Measurements from ENCODE around the gene POC1A.

The POC1A gene

DNA sequence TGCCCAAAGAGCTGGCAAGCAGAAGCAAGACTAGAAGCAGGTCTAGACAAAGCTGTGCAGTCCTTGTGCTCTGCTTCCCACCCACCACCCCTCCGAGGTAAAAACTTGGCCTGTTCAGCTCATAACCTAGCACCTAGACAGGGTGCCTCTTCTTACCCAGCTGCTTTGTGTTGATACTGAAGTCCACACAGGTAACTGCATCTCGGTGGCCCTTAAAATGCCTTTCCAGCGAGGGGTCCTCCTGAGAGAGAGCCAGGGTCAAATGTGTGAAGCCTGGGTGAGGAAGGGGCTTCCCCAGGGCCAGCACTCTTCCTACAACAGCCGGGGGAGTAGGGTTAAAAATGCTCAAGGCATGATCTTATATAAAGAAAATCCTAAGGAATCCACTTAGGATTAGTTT, 3.4 kb downstream of the POC1A start:
- DNase-seq (ENCODE audit: low read depth) = no peak

DNA sequence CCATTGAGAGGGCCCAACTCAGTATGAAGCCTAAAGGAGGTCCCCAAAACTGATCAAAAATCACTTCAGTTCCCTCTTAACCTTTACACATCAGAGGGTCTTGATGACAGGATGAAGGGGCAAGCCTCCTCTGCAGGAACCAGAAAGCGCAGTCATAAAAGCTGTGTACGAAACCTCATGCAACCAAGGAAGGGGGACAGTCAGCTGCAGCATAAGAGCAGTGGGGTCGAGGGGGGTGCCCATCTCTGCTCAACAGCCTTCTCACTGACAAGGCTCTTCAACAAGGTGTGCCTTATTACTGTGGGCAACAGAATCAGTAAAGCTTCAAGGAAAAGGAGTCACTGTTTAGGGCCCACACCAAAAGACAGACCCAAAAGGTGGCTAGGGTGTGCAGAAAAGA, 3.9 kb downstream of the POC1A start:
- no peak for DNase-seq (ENCODE audit: low read depth)

DNA sequence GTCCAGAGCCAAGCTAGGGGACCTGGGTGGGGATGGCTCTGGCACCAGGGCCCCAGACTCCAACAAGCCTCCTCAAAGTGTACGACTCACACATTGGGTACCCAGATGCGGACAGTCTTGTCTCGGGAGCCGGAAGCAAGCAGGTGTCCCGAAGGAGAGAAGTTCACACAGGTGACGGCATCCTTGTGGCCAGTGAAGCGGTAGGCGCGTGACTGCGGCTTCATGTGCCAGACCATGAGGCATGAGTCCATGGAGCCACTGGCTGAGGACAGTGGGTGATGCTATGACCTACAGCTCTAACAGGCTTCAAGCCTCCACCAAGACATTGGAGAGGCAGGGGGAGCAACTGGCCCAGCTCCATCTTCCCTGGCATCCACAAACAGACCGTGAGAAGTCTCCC, 4.5 kb downstream of the POC1A start:
- DNase-seq (ENCODE audit: low read depth) = no peak

DNA sequence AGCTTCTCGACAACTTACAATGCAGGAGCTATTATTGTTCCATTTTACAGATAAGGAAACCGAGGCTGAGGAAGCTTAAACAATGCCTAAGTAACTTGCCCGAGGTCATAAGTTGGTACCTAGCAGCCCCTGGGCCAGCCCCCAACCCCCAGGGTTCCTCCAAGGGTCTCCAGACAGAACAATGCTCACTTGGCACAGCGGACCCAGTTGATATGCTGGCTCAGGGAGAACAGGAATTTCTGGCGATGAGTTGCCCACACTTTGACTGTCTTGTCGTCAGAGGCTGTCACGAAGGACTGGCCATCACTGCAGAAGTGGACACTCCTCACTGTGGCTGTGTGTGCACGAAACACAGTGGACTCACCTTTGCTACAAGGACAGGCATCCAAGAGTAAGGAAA, 5.2 kb downstream of the POC1A start:
- DNase-seq (ENCODE audit: low read depth) = no peak

DNA sequence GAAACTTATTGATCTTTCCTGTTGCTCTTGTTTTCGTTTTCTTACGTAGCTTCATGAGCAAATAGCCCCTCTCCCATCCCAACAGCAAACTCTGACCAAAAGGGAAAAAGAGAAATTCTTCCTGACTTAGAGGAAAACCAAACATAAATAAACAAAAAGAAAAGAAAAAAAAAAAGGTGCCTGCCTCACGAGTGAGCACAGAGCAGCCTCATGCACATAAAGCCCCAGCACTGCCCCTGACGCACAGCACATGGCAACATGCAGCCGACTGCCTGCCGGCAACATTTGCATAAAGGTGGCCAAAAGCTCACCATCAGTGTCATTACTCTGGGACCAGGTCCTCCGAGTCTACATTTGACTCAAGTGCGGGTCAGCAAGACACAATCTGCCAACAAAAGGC, 6.4 kb downstream of the POC1A start:
- DNase-seq (ENCODE audit: low read depth) = no peak

DNA sequence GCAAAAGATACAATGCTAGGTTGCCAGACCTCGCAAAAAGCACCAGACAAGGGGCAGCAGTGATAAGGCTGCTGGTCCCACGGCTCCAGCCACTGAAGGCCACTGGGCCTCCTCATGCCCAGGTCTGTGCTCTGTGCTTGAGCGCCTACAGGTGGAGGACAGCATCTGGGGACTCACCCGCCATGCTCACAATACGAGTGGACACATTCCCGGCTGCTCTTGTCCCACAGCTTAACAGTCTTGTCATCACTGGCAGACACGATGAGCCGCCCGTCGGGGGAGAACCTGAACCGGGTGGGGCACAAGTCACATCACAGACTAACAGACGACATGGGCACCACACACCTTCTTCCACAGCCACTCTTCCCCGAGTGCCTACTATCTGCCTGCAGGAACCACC, 7.4 kb downstream of the POC1A start:
- DNase-seq (ENCODE audit: low read depth) = no peak

DNA sequence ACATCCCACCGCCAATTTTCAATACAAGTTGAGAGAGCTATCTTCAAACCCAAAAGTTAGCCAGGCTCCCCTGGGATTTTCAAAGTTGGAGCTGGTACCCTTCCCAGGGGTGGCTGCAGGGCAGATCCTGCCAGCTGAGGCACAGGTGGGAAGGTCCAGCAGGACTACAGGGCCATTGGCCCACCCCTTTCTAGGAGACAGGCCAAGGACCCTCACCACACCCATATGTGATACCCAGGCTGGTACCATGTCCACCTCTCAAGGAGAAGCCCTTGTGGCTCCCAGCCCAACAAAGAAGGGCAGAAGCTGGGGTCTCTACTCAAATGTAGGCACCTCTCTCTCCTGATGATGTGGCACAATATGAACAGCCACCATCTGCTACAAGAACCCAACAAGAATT, 8.0 kb downstream of the POC1A start:
- no peak for DNase-seq (ENCODE audit: low read depth)

DNA sequence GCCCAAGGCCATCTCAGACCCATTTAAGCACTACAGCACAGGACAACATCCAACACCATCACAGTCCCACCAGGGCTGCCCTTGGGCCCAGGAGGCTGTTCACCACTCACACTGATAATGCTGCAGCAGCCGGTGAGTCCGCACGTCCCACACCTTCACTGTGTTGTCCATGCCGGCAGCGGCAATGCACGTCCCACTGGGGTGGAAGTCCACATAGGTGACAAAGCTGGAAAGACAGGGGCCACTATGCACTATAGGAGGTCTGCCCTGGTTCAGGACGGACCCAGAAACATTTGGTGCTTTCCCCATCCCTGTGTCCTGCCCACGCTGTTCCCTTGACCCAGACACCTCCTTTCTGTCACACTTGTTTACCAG, 8.5 kb downstream of the POC1A start:
- no peak for DNase-seq (ENCODE audit: low read depth)

DNA sequence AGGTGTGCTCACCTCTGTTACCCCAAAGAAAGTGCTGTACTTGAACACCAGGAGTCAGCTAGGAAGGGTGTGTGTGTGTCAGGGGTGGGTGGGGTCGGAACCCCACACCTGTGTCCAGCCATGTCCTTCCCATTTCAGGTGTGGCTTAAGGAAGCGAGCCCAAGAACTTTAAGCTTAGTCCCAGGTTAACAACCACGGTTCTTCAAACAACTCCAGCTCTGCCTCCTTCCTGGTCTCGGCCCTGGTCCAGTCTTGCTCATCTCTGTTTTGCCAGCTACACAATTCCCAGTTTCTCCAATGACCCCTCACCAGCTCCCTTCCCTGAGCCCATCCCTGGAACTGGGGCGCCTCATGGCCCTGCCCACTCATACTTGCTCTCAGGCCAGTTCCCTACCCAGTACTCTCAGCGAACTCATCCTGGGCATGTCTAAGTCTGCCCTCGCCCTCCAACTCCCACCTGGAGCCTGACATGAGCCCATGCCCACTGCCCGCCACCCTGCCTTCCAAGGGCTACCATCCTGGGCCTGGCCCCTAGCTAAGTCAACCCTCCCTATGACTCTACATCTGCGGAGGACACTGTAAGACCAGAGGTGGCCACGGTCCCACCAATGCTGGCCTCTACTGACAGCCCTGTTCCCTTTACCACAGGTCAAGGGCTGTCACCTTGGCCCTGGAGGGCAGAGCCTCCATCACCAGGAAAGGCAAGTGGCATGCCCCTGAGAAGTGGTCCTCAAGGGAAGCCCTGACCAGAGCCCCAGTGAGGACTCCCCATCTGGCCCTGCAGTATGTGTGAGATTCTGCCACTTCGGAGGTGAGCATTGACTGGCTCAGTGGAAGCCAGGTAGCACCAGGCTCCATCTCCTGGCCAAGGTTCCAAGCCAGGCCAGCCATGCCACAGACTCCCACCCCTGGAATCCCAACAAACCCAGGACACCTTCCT, 9.2 kb downstream of the POC1A start:
- no peak for DNase-seq (ENCODE audit: low read depth)

DNA sequence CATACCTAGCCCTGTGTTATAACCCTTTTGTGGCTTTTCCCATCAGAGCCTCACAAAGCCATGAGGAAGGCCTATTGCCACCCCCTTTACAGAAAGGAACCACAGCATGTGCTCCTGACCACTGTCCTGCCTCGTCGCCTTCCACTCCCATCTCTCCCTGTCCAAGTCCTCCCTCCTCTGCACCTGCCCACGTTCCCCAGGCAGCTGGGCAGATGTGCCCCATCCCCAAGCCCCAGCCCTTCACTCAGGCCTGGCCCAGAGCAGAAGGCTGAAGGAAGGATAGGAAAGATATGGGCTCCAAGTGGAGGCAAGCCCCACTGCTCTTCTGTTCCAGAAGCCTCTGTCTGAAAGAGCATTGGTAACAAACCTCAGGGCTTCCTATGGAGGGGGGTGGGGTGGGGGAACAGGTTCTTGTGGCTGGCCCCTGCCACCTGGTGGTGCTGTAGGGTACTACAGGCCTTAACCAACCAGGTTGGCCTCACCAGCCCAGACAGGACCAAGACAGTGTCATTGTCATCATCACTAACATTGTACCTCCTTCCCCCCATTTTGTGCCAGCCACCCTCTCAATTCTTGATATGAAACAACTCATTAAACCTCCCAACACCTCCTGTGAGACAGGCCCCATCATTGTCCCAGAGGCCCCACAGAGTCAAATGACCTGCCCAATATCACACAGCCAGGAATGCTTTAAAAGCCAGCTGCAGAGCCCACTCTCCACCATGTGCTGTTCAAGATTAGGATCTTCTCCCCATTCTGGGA, 10.0 kb downstream of the POC1A start:
- DNase-seq (ENCODE audit: low read depth) = peak; percentile 74

DNA sequence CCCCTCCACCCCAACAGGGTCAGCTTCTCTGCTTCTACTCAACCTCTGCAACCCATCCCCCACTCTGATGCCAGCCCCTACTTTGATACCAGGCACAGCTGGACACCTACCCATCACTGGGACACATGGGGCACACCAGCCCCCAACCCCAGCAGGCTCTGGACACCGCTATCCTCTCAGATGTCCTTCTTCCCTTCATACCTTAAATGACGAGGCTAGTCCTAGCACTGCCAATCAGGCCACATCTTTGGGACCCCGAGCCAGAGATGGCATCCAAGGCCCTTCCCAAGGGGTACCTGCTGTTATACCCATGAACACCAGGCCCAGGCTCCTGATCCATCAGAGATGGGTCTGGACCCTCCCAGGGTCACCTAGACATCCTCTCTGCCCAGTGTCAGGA, 10.6 kb downstream of the POC1A start:
- no peak for DNase-seq (ENCODE audit: low read depth)

DNA sequence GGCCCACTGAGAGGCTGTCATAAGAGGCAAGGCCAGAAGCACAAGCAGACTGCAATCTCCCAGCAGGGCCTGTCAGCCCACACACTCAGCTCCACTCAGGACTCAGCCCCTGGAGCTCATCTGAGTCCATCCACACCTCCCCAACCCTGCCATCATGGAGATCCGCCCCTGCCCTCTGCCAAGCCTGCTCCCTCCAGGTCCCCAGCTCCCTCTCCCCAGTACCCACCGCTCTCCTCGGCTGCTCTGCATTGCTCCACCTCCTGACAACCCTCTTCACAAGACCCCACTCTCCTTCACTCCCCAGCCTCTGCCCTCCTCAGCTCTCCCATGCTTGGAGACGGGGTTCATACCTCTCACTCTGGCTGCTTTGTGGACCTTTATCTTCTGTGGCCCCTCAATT, 11.1 kb downstream of the POC1A start:
- DNase-seq (ENCODE audit: low read depth) = no peak

DNA sequence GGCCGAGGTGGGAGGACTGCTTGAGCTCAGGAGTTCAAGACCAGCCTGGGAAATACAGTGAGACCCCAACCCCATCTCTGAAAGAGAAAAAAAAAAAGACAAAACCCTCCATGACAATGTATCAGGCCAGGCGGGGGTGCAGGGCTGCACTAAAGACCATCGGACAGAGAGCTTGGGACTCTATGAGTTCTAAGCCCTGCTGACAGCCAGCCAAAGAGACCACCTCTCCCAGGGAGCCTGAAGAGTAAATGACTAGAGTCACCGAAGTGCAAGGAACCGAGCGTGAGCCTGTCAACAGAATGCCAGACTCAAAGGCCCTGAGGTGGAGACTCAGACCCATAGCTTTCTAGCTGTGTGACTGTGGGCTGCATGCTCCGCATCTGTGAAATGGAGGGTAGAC, 12.5 kb downstream of the POC1A start:
- no peak for DNase-seq (ENCODE audit: low read depth)

DNA sequence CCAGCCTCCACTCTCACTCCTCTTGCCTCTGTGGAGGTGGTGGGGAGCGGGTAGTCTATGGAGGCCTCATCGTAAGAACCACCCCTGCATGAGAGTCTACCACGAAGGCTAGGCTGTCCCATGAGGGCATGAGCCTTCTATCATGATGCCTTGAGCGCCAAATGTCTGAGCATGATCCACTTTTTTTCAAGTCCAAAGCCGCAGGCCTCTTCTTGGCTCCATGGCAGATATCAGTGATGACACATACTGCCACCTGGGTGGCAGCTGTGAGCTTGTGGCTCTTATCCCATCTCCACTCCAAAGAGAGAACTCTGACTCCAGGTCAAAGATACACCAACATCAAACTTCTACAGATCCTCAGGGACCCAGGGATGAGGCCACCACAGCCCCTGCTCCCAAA, 13.5 kb downstream of the POC1A start:
- DNase-seq (ENCODE audit: low read depth) = no peak

DNA sequence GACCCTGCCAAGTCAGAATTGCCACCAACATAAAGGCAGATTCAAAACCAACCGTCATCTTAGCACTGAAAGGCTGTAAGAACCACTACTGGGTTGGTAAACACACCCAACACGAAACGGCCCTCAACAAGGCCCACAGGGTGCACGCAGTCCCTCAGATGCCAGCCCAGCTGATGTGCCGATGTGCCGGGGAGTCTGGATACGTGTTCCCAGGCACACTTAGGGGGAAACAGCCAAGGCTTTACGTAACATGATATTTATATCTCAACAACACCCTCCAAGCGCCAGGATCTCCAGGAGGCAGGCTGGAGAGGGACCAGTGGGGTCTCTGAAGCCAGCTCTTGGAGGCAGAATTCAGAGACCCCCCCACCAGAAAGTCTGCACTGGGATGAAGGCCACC, 14.2 kb downstream of the POC1A start:
- DNase-seq (ENCODE audit: low read depth) = no peak

DNA sequence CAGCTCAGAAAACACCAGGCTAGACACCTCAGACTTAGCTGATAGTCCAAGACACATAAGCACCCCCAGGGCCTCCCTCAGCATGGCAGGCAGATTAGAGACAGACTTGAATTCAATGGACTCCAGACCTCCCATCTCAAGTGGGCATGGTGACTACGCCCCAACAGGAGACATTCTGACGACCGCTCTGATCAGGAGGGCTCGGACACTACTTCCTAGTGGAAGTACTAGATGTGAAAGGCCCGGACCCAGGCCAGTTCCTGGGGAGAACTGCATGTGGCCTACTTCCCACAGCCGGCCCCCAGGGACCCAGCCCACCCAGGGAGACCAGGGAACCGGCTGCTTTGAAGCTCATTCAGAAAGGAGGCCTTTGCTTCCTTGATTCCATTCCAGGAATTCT, 16.9 kb downstream of the POC1A start:
- DNase-seq (ENCODE audit: low read depth) = no peak

DNA sequence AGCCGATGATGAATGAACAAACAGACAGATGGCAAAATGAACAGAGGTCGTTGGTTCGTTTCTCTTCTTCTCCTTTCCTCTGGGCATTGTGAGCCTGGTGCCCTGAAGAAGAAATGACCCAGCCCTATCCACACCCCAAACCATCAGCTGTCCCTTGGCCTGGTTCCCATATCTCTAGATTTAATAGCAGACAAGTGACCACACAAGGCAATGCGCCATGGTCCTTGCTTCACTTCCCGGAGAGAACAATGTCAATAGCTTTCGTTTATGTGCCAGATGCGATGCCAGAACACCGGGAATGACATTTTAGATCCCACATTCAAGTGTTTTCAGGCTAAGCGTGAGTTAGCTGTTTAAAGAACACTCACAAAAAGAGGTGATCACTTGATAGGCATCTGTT, 17.7 kb downstream of the POC1A start:
- DNase-seq (ENCODE audit: low read depth) = no peak

DNA sequence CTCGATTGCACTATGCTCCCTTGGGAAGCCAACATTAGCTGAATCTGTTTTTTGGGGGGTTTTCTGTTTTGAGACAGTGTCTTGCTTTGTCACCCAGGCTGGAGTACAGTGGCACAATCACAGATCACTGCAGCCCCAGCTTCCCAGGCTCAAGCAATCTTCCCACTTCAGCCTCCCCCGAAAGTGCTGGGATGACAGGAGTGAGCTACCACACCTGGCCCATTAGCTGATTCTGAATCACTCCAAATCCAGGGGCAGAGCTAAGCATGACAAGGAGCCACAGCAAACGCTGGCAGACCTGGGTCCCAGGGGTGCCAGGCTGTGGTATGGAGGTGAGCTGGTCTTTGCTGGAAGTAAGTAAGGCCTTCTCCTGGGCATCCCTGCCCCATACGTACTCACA, 18.9 kb downstream of the POC1A start:
- no peak for DNase-seq (ENCODE audit: low read depth)

DNA sequence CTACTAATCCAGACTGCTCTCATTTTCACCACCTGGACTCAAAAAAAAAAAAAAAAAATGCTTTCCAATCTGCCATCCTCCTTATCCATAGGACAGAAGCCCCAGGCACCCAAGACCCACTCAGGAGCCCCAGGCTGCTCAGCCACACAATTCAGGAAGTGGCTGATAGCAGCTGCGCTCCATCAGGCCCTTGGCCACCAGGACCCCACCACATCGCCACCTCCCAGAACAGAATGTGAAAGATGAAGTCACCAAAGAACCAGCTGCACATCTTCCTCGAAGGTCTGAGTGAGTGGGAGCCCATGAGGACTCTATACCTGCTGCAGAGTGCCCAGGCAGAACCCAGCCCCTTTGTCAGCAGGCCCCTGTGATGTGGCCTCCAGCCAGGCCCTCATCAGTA, 19.5 kb downstream of the POC1A start:
- DNase-seq (ENCODE audit: low read depth) = no peak

DNA sequence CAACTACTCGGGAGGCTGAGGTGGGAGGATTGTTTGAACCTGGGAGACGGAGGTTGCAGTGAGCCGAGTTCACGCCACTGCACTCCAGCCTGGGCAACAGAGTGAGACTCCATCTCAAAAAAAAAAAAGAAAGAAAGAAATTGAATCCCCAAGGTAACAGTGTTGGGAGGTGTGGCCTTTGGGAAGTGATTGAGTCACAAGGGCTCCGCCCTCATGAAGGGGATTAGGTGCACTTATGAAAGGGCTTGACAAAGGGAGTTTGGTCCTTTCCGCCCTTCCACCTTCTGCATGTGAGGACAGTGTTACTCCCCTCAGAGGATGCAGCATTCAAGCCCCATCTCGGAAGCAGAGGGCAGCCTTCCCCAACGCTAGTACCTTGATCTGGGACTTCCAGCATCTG, 21.3 kb downstream of the POC1A start:
- DNase-seq (ENCODE audit: low read depth) = no peak

DNA sequence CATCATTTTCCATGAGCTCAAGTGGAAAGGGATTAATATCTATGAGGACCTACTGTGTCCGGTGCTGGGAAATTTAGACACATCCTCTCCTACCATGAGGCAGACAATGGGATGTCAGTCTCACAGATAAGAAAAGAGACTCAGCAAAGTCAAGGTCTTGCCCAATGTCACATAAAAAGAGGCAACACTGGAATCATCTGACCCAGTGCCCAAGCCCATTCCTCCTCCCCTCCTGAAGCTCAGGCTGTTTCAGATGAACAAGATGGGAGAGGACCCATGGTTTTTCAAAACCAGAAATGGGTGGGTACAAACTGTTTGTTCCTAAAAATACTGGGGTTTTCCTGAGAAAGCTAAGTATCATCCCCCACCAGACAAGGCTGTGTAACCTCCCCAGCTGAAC, 22.2 kb downstream of the POC1A start:
- no peak for DNase-seq (ENCODE audit: low read depth)

DNA sequence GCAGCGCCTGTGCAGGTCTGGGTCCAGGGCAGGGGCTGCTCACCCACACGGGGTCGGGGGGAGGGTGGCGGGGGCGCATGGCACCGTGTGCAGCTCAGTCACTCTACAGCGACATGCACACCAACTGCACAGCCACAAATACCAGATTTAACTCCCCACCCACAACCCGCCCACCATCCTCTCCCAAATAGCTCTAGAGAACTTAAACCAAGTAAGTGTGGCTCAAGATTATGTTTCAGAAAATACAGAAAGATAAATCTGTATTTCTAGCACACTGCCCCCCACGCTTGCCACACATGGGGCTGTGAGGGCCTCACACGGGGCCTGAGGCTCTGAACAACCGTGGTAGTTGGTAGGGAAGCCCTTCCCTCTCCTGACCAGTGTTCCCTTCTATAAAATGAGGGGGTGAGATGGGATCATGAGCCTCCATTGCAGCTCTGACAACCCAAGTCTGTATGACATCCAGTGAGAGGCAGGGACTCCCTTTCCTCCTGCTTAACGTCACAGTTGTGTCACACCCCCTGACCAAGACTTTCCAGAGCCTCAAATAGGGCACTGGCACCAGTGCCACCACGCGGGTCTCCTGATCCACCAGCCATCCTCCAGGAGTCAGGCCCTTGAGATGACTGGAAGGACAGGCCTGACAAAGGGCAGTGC, 23.1 kb downstream of the POC1A start:
- no peak for DNase-seq (ENCODE audit: low read depth)

DNA sequence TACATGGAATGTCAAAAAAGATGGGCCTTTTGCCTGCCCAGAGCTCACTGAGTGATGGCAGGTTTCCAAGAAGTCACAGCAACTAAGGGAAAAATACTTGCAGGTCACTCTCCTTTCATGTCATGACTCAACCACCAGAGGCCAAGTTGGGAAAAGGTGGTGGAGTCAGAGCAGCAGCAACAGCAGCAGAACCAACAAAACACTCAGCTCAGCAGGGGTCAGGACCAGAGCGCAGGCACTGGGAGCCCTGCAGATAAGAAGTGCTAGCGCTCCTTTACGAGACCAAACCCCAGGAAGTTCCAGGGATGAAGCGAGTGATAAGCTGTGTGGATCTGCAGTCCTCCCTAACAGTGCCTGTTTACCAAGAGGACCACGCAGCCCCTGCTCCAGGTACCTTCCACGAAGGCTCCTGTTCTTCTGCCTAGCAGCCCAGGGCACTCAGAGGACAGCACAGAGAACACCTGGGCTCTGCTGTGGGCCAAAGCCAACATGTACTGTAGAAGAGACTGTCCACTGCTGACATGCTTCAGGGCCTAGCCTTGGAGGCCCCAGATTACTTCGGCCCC, 26.0 kb downstream of the POC1A start:
- DNase-seq (ENCODE audit: low read depth) = no peak
